OCI-LY3 (cell line): Measurements from ENCODE around the gene HEXIM1.

Experiments
- CTCF ChIP-seq: fragments of 200-600, 300-600 bp; sonication (generic); IDR thresholded peaks from 2 replicates; pipeline ENCODE4 v1.5.1; 2014; ENCODE audit warnings: antibody characterized with exemption, low read length, low read depth
- EZH2phosphoT487 ChIP-seq: fragments of 200-600 bp; shearing (Covaris generic); IDR thresholded peaks from 2 replicates; pipeline ENCODE4 v1.6.1; 2018; ENCODE audit warnings: antibody characterized with exemption, mixed run types, low read depth

GRCh38 chr17:45101546-45101882 lies 46.8 kb upstream of the HEXIM1 start:
- TF ChIP-seq CTCF (no peak), EZH2phosphoT487 (no peak)
